PC-9 (cell line): ENCODE results near the gene SLC44A4. TPM values are rescaled to one million over a fixed set of nuclear protein-coding genes. Genes with fewer than 3 reads are reported as not detected.

Experiments used
- BruUV-seq: library from RNA; stranded (reverse); fragments of 400-500 nt; replicated peaks from 2 replicates; lab custom pipeline; 2021; lab: Mats Ljungman, UMichigan
- CTCF ChIA-PET: fragments of 300-600 bp; sonication (Branson Sonifier 250); formaldehyde crosslinking; loops from one replicate; lab custom pipeline; 2022; ENCODE audit warnings: antibody characterized with exemption; lab: Charles Lee
- POLR2A ChIA-PET: fragments of 300-600 bp; sonication (Branson Sonifier 250); formaldehyde crosslinking; loops from one replicate; lab custom pipeline; 2022; ENCODE audit warnings: antibody characterized with exemption; ENCODE audit not compliant: unreplicated experiment; lab: Charles Lee
- DNase-seq, 2 experiments: peaks; one replicate each; pipeline versions ENCODE4 v3.0.0 to v3.0.0-alpha.2; 2015 to 2022; ENCODE audit warnings: mixed read lengths in 1 of 2
- H2AFZ ChIP-seq: fragments of 200-600 bp; sonication (generic); 2 replicates; pipeline ENCODE4 v1.8.1; 2017; ENCODE audit warnings: antibody characterized with exemption
- H3F3A ChIP-seq: fragments of 200-600 bp; sonication (generic); 2 replicates; pipeline ENCODE4 v1.8.1; 2017; ENCODE audit warnings: antibody characterized with exemption, mild to moderate bottlenecking, low read depth; ENCODE audit not compliant: insufficient read depth
- H3K27ac ChIP-seq: fragments of 200-600 bp; sonication (generic); 2 replicates; pipeline ENCODE4 v1.6.1; 2016; ENCODE audit warnings: mixed run types
- H3K27me3 ChIP-seq: fragments of 200-600 bp; sonication (generic); 2 replicates; pipeline ENCODE4 v1.6.1; 2016; ENCODE audit warnings: low read depth, mixed run types; ENCODE audit not compliant: insufficient read depth
- H3K36me3 ChIP-seq: fragments of 200-600 bp; sonication (generic); 2 replicates; pipeline ENCODE4 v1.6.1; 2016; ENCODE audit warnings: low read depth, mixed run types
- H3K4me1 ChIP-seq: fragments of 200-600 bp; sonication (generic); replicated peaks from 2 replicates; pipeline ENCODE4 v1.6.1; 2016; ENCODE audit warnings: mixed run types; ENCODE audit not compliant: insufficient read depth
- H3K4me2 ChIP-seq: fragments of 200-600 bp; sonication (generic); 2 replicates; pipeline ENCODE4 v1.6.1; 2017; ENCODE audit warnings: mixed run types
- H3K4me3 ChIP-seq: fragments of 200-600 bp; sonication (generic); 2 replicates; pipeline ENCODE4 v1.6.1; 2016; ENCODE audit warnings: mixed run types
- H3K79me2 ChIP-seq: fragments of 200-600 bp; sonication (generic); 2 replicates; pipeline ENCODE4 v1.6.1; 2017; ENCODE audit warnings: low read depth, mixed run types
- H3K9me2 ChIP-seq: fragments of 200-600 bp; sonication (generic); 2 replicates; pipeline ENCODE4 v1.8.1; 2017; ENCODE audit warnings: mild to moderate bottlenecking; ENCODE audit not compliant: insufficient read depth
- H3K9me3 ChIP-seq: fragments of 200-600 bp; sonication (generic); 2 replicates; pipeline ENCODE4 v1.8.1; 2016; ENCODE audit warnings: low read depth; ENCODE audit not compliant: insufficient read depth
- H4K20me1 ChIP-seq: fragments of 200-600 bp; sonication (generic); 2 replicates; pipeline ENCODE4 v1.8.1; 2017; ENCODE audit not compliant: insufficient read depth
- EZH2 ChIP-seq: fragments of 200-600 bp; sonication (generic); IDR thresholded peaks from 2 replicates; pipeline ENCODE4 v1.8.0; 2017; ENCODE audit warnings: antibody characterized with exemption, low read depth
- intact Hi-C: fragments of 100-400 bp; cut with micrococcal nuclease; formaldehyde crosslinking; loops from one replicate; pipeline ENCODE4 v1.10.0; 2022; ENCODE audit not compliant: unreplicated experiment
- total RNA-seq: library from RNA; stranded (reverse); gene quantifications from 2 replicates; pipeline ENCODE4 v1.2.3, GENCODE V29; 2021
- TF ChIP-seq, protein P1 (sequence below): fragments of 200-600 bp; sonication (generic); conservative IDR thresholded peaks from 2 replicates; pipeline ENCODE4 v1.6.1; 2017; ENCODE audit warnings: mixed run types, antibody characterized with exemption, mild to moderate bottlenecking, moderate library complexity

Gene SLC44A4
- total RNA-seq, 1 experiment from 2014 or later: 44.4 TPM

DNA sequence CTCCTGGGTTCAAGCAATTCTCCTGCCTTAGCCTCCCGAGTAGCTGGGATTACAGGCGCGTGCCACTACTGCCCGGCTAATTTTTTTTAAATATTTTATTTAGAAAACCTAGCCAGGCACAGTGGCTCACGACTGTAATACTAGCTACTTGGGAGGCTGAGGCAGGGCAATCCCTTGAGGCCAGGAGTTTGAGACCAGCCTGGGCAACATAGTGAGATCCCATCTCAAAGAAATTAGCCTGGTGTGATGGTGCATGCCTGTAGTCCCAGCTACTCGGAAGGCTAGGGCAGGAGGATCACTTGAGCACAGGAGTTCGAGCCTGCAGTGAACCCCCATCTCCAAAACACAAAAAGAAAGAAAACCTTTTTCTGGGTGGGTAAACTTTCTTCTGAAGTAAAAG, 2.4 kb downstream of the SLC44A4 start:
- Histone ChIP-seq H3K36me3 (no peaks in the 10 kb centered on the region), H3K4me2 (no peak overlapping the region), H3K4me1 (peaks cover 35% of the 10 kb centered on the region), H3K9me2 (no peaks in the 10 kb centered on the region), H3K27ac (no peak overlapping the region), H4K20me1 (no peaks in the 10 kb centered on the region), H3K79me2 (no peaks in the 10 kb centered on the region), H3K4me3 (no peak overlapping the region), H3F3A (peaks cover 31% of the 10 kb centered on the region), H2AFZ (no peak overlapping the region), H3K9me3 (no peaks in the 10 kb centered on the region), H3K27me3 (no peaks in the 10 kb centered on the region)
- no TSS peak for BruUV-seq
- CTCF ChIA-PET: no interaction called here
- POLR2A ChIA-PET: no interaction called here
- intact Hi-C loops: loop anchor here (5.0 to 10.0 kb wide), 2 partner anchors 44 to 192 kb away; partner anchors contain the start of gene LY6G5C
- TF ChIP-seq, protein P1, sequence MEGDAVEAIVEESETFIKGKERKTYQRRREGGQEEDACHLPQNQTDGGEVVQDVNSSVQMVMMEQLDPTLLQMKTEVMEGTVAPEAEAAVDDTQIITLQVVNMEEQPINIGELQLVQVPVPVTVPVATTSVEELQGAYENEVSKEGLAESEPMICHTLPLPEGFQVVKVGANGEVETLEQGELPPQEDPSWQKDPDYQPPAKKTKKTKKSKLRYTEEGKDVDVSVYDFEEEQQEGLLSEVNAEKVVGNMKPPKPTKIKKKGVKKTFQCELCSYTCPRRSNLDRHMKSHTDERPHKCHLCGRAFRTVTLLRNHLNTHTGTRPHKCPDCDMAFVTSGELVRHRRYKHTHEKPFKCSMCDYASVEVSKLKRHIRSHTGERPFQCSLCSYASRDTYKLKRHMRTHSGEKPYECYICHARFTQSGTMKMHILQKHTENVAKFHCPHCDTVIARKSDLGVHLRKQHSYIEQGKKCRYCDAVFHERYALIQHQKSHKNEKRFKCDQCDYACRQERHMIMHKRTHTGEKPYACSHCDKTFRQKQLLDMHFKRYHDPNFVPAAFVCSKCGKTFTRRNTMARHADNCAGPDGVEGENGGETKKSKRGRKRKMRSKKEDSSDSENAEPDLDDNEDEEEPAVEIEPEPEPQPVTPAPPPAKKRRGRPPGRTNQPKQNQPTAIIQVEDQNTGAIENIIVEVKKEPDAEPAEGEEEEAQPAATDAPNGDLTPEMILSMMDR: no peak
- no peak for TF ChIP-seq EZH2
- no peak for DNase-seq

DNA sequence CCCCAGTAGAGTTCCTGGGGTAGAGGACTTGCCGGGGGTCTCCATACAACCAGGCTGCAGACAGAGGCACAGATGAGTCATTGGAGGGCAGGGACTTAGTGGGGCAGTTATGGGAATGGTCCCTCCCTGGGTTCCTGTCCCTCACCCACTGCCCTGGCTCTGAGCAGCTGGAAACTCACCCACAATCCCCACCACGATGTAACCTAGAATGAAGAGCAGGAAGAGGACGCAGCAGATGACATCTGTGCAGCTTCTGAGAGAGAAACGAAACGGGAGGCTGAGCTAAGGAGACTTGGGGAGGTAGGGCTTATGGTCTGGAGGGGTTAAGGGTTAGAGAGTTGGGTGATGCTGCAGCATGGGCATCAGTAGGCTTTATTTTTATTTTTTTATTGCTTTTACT, 2.9 kb downstream of the SLC44A4 start:
- TF ChIP-seq EZH2: no peak
- H3K9me3 ChIP-seq: no peaks in the 10 kb centered on the region
- DNase-seq: no peak
- CTCF ChIA-PET: no interaction called here
- peaks cover 28% of the 10 kb centered on the region for H3F3A ChIP-seq
- no peaks in the 10 kb centered on the region for H4K20me1 ChIP-seq
- POLR2A ChIA-PET: no interaction called here
- no peak overlapping the region for H3K4me3 ChIP-seq
- H3K27me3 ChIP-seq: no peaks in the 10 kb centered on the region
- no peak overlapping the region for H3K27ac ChIP-seq
- no peaks in the 10 kb centered on the region for H3K9me2 ChIP-seq
- no peaks in the 10 kb centered on the region for H3K36me3 ChIP-seq
- no peak overlapping the region for H2AFZ ChIP-seq
- peaks cover 35% of the 10 kb centered on the region for H3K4me1 ChIP-seq
- intact Hi-C loops: loop anchor here (5.0 to 10.0 kb wide), 2 partner anchors 44 to 191 kb away; partner anchors contain the start of gene LY6G5C
- H3K4me2 ChIP-seq: no peak overlapping the region
- BruUV-seq: no TSS peak
- H3K79me2 ChIP-seq: no peaks in the 10 kb centered on the region

DNA sequence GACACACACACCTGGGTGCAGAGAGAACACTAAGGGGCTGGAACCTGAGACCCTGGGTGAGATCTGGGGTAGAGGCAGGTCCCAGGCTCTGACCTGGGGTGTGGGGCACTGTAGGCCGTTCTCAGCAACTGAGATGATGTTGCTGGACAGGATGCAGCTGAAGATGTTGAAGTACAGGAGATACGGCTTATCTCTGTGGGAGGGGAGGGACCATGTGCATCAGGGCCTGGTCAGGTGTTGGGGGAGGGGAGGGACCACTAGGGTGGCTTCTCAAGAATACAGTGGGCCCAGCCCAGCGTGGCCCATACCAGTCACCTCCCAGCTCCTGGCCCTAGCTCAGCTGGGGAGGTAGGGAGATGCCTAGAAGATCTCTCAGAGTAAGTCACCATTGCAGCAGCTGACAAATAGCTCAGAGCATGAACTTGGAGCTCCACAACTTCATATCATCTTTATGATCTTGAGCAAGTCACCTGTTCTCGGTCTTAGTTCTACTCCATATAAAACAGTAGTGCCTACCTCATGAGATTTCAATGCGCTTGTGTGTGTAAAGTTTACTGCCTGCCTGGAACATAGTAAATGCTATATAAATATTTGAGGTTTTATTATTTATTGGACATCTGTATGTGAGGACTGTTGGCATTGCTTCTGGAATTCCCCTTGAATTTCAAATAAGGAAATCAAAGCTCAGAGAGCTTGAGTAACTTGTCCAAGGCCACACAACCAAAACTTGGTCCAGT, 3.8 kb downstream of the SLC44A4 start:
- peak overlapping the region; percentile 37; the same call in 1 of the 2 replicates for H3K27ac ChIP-seq
- no peaks in the 10 kb centered on the region for H3K79me2 ChIP-seq
- H3K4me3 ChIP-seq: no peak overlapping the region
- H3K4me2 ChIP-seq: peak overlapping the region; percentile 55
- DNase-seq: peak in 1 of 2 experiments; percentile 40
- H3K27me3 ChIP-seq: no peaks in the 10 kb centered on the region
- no peak overlapping the region for H2AFZ ChIP-seq
- POLR2A ChIA-PET: interaction anchor here (0.5 kb wide), 1 partner anchor 78 kb away, joined by 6 read pairs; no protein-coding TSS in a partner anchor
- no peaks in the 10 kb centered on the region for H3K36me3 ChIP-seq
- TF ChIP-seq EZH2: no peak
- TF ChIP-seq, protein P1: no peak
- H3K9me2 ChIP-seq: no peaks in the 10 kb centered on the region
- H3F3A ChIP-seq: peaks cover 27% of the 10 kb centered on the region
- CTCF ChIA-PET: no interaction called here
- H3K9me3 ChIP-seq: no peaks in the 10 kb centered on the region
- H3K4me1 ChIP-seq: peaks cover 35% of the 10 kb centered on the region
- intact Hi-C loops: loop anchor here (5.0 to 10.0 kb wide), 2 partner anchors 43 to 190 kb away; partner anchors contain the start of gene LY6G5C
- no TSS peak for BruUV-seq
- no peaks in the 10 kb centered on the region for H4K20me1 ChIP-seq
